Lower leg skin (tissue), 3 donors: Measurements from ENCODE around the gene SBNO2.

Source experiments
- POLR2A ChIP-seq, 2 donors: fragments of 450-650 bp; IDR thresholded peaks; one replicate each; pipeline ENCODE4 v1.6.1; 2016 to 2017; ENCODE audit warnings: antibody characterized with exemption in 2 of 2, mild to moderate bottlenecking in 1 of 2, moderate library complexity in 1 of 2
- TF ChIP-seq, protein P1 (sequence below), 3 donors: fragments of 450-650 bp; IDR thresholded peaks; one replicate each; pipeline ENCODE4 v1.5.1; 2016; ENCODE audit warnings: antibody characterized with exemption in 3 of 3, mild to moderate bottlenecking in 3 of 3, moderate library complexity in 2 of 3

DNA sequence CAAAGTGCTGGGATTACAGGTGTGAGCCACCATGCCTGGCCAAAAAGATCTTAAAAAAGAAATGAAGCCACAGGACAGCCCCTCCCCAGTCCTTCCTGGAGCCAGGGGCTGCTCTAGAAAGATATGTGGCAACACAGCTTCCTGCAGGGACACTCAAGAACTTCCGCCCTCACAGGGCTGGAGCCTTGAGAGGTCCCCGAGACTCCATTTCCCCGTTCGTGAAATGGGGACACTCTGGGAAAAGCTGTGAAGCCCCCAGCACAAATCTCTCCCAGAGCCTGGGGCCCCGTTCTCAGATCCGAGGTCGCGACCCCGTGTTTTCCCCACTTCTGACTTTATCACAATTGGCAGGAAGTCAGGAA, 72.8 kb downstream of the SBNO2 start:
- TF ChIP-seq, protein P1, sequence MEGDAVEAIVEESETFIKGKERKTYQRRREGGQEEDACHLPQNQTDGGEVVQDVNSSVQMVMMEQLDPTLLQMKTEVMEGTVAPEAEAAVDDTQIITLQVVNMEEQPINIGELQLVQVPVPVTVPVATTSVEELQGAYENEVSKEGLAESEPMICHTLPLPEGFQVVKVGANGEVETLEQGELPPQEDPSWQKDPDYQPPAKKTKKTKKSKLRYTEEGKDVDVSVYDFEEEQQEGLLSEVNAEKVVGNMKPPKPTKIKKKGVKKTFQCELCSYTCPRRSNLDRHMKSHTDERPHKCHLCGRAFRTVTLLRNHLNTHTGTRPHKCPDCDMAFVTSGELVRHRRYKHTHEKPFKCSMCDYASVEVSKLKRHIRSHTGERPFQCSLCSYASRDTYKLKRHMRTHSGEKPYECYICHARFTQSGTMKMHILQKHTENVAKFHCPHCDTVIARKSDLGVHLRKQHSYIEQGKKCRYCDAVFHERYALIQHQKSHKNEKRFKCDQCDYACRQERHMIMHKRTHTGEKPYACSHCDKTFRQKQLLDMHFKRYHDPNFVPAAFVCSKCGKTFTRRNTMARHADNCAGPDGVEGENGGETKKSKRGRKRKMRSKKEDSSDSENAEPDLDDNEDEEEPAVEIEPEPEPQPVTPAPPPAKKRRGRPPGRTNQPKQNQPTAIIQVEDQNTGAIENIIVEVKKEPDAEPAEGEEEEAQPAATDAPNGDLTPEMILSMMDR (IDR thresholded peaks at IDR 0.05): no peak
- TF ChIP-seq POLR2A (IDR thresholded peaks at IDR 0.05): no peak
